Kidney tubule cell (primary cell): ENCODE measurements around the gene TWSG1.
"Not testable (repeated sequence)": the region's sequence is repeated elsewhere in the genome, so short reads cannot be mapped to it uniquely, and the experiment has no call there.

Experiments
- DNase-seq: peaks from one replicate; pipeline ENCODE4 v3.0.0-alpha.2; 2018; ENCODE audit warnings: low spot score

Gene TWSG1

DNA sequence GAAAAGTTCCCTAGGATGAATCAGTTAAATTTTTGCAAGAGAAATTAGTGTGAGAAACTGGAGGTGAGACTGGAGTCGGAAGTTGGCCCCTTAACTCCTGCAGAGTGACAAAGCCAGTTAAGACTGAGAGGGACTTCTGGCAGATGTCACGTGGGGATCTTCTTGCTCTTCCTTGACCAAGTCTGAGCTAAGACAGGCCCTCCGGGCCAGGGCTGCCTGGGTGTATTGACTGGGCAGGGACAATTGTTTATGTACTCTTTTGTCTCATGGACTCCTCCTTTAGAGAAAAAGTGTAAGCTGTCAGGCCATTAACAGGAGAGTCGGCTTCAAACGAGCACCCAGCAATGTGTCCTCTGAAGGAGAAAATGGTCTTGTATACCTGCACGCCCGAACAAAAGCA is 92.2 kb downstream of the TWSG1 start:
- no peak for DNase-seq

DNA sequence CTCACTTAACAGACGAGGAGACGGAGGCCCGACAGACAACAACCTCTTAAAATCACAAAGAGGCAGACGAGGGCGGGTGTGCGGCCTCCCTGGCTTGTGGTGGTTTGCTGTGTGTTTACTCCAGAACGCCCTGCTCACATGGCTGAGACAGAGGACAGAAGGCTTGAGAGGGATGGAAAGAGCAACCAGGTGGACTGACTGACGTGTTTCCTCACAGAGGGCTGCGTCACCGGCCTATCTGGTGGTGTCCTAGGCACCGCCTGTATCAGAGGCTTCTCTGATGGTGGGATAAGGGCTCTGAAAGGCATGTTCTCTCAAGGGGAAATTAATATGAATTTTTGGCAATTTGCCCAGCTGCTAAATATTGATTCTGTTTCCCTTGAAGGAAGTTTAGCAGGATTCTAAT is 93.7 kb downstream of the TWSG1 start:
- DNase-seq, result no peak

DNA sequence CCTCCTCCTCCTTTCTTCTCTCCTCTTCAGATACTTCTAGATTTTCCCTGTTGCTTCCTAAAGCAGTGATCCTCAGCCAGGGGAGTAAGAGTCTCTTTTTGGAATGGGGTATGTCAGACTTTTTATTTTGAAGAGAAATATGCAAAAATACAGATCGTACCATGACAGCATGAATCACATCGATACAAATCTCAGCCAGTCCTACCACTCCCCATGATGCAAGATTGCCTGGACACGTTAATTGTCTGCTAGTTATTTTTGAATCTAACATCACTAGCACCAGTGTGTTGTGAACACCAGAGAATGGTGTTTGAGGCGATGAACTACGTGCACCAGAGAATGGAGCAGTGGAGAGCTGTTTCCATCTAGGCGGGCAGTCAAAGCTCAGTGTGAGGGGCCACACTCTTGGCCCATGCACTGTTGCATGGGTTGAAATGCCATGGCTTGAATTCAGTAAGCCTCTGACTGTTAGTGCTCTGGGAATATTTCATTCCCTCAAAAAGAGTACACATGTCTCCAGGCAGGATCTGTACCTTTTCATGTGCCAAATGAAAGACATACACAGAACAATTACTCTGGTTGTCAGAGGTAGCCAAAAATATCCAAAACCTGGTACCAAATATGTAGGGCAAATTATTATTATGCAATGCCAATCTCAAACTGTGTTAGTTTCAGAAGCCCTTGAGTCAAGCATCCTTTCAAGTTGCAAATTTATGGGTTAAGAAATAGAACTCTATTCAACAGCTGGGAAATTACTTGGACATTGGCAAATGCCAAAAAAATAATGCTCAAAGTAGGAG is 94.5 kb downstream of the TWSG1 start:
- DNase-seq, result no peak

DNA sequence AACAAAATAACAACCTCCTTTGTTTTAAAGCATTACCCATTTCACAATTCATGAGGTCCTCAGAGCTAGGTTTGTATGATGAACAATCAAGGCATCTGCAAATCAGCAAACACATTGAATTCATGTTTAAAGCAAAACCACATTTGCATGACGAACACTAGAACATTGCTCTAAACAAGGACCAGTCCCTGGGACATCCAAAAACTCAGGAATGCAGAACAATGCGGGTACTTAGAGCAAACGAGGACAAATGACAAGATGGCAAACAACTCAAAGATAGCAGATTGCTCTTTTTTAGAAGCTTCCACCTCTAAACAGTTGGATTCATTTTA is 95.1 kb downstream of the TWSG1 start:
- no peak for DNase-seq

DNA sequence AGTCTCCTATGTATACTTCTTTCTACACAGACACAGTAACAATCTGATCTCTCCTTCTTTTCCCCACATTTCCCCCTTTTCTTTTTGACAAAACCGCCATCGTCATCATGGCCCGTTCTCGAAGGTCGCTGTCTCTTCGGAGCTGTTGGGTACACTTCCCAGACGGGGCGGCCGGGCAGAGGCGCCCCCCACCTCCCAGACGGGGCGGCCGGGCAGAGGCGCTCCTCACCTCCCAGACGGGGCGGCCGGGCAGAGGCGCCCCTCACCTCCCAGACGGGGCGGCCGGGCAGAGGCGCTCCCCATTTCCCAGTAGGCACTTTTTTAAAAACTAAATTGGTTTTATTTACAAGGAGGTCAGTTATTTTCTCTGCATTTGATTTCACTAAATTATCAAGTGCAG is 95.7 kb downstream of the TWSG1 start:
- DNase-seq, result not testable (repeated sequence)

DNA sequence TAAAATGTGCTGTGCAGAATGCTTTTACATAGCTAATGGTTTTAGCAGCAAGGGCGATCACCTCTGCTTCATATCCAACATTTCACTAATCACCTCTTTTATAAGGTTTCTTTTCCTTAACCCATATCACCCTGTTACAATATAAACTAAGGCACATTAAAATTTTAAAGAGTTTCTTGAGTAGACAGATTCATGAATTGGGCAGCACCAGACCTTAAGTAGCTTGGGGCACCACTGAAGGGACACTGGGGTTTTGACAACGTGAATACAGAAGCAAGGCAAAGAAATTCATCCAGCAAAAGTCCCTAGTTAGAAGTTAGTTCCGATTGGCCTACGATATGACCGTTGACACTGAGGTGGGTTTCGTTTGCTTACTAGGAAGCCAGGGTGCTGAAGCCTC is 96.7 kb downstream of the TWSG1 start:
- DNase-seq, result no peak

DNA sequence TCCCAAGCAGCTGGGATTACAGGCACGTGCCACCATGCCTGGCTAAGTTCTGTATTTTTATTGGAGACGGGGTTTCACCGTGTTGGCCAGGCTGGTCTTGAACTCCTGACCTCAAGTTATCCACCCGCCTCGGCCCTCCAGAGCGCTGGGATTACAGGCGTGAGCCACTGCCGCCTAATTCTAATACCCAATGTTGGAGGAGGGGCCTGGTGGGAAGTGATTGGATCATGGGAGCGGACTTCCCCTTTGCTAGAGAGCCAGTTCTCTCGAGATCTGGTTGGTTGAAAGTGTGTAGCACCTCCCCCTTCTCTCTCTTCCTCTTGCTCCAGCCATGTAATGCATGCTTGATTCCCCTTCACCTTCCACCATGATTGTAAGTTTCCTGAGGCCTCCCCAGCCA is 98.5 kb downstream of the TWSG1 start:
- DNase-seq, result not testable (repeated sequence)

DNA sequence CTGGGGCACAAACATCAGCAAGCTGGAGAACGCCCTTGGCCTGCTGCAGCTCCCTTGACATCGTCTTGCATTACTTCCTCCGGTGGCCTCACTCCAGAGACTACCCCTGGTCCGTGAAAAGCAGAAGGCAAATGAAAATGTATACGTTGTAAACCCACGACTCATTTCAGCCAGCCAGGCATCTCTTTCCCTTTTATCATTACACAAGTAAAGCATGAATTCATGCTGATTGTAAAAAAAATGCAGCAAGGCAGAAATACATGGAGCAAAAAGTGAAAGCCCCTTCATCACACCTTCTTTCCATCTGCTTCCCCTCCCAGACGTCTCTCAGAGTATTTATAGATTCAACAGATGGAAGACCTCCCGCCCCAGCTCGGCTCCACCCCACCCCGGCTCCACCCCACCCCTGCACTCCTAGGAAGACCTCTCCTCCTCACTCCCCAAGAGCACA is 99.1 kb downstream of the TWSG1 start:
- no peak for DNase-seq

DNA sequence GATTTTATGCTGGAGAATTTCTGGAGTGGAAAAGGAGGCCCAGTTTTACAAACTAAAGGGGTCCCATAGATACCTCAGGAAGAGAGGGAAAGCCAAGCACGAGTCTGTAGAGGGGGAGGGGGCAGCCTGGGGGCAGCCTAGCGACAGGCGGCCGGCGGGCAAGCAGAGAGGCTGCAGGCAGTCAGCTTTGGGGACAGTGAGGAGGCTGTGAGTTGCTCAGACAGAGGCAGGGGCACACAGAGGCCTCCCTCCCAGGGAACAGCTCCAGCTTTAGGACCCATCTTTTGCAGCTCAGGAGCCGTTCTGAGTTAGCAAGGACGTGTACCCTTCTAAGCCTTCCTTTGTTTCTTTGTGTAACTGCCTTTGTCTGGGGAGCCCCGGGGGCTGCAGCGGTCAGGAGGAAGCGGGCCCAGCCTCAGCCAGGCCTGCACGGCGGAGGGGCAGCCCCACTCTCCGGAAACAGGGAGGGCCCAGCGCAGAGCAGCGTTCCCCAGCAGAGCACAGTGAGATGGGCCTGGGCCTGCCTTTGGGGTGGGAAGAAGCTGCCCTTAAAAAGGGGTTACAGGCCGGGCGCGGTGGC is 99.6 kb downstream of the TWSG1 start:
- DNase-seq, result no peak

DNA sequence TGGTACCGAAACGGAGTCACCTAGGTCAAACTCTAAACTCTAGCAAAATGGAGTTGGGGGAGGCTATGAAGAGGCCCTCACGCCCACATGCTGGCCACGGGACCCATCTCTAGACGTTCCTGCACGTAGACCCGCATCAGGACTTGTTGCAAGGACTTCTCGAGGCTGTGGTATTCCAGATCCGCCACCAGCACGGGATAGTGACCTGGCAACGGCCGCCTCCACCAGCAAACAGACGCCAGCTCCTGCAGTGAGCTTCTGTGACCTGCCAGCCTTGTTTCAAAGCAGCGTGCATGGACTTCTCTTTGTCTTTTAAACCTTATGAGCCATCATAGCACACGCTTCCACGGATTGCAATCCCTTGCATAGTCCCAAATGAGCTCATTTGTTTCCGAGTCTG is 100.5 kb downstream of the TWSG1 start:
- DNase-seq, result no peak

DNA sequence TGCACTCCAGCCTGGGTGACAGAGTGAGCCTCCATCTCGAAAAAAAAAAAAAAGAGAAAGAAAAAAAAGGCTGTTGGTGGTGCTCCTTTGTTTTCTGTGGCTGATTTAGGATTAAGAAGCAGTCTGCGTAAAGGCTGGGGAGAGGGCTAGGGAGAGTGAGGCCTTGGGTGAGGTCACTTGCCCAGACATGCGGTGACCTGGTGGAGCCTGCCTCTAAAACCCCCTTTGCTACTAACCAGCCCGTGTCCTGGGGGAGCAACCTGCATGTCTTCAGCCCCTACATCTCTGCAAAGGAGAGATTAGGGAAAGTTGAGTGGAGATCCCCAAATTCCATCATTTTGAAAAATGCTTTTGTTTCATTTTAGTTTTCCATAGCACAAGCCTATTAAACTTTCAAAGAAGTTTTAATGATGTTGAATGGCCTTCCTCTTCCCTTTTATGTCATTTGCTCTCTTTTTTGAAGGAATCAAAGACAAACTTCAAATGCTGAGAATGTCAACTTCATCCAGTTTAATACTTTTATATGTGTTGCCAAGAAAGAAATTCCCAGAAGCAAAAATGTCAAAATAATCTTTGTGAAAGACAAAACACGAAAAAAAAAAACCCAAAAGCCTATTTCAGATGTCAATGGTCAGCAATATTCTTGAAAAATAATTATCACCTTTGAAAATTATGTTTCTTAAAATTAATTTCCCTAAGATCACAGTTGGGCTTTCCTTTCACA is 101.8 kb downstream of the TWSG1 start:
- DNase-seq, result no peak

DNA sequence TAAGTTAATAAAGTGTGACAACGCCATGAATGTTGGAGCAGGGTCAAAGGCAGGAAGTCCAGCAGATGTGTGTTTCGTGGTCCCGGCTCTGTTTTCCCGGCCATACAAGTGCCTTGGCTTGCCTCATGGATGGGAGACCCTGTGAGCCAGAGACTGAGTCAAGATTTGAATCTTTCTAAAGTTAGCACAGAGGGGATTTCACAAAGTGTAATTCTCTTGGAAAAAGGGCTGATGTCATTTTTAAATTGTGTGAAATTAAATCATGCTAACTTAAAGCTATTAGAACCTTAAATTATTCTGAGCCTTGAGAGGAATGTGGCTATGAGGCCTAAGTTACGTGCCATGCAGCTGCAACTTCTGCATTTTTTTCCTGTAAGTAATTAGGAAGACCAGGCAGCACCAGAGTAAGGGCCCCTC is 102.5 kb downstream of the TWSG1 start:
- DNase-seq, result peak; percentile 41

DNA sequence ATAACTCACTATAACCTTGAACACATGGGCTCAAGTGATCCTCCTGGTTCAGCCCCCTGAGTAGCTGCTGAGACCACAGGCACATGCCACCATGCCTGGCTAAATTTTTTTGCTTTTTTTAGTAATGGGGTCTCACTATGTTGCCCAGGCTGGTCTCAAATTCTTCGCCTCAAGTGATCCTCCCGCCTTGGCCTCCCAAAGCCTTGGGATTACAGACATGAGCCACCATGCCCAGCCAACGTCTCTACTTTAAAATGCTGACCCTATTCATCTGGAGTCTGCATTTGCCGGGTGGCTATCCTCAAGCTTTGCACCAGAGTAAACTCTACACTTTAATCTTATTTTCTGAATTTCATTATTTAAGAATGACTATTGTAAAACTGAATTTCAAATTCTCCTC is 103.1 kb downstream of the TWSG1 start:
- DNase-seq, result no peak

DNA sequence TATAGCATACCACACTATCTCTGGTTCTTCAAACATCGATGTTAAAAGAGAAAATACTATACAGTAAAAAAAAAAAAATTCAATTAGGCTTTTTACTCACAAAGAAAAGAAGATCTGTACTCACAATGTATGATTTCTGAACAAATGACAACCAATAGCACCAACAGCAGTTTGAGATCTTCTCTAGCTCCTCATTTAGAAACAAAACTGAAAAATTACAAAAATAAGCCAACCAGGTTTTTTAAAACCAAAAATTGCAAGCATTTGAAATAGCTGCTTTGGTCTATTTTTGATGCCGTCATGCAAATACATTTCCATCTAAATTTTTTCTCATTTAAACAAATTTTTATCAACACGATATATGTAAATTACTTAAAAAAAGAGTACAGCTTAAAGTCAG is 106.5 kb downstream of the TWSG1 start:
- no peak for DNase-seq

DNA sequence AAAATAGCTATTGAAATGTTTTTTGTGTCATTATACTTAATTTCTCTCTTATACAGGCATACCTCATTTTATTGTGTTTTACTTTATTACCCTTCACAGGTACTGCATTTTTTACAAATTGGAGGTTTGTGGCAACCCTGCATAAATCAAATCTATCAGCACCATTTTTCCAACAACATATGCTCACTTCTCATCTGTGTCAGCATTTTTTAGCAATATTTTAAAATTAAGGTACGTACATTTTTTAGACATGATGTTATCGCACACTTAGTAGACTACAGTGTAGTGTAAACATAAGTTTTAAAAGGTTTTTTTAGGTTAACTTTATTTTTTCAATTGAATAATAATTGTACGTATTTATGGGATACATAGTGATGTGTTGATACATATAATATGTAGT is 110.0 kb downstream of the TWSG1 start:
- no peak for DNase-seq

DNA sequence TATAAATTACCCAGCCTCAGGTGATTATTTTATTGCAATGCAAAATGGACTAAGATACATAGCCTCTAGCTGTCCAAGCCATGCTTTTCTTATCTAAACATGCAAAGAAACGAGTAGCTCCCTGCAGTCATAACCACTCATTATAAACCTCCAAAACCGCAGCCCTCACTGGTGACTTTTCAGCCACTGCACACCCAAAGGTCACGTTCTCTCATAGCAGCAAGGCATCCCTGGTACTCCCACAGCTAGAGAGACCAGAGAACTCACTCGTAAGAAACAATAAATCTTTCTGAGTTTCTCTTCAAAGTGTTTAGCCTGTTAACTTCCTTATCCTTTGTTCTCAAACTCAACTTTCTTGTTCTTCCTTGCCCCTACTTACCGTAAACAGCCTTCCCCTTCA is 112.3 kb downstream of the TWSG1 start:
- DNase-seq, result no peak

DNA sequence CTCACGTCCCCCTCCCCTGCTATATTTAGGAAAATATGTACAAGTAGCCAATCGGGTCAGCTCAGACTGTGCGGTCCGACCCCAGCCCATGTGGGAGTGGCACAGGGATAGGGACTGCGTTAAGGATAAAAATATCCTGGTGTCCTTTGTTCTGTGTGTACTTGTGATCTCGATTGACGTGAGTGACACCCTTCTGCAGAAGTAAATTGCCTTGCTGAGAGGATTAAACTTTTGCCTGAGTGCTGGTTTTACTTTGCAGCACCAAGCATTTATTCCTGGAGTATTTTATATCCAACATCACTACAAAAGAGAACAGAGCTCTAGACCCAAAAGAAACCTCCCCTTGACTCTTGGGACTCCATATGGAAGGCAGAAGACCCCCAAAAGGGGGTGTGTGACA is 112.8 kb downstream of the TWSG1 start:
- DNase-seq, result no peak

DNA sequence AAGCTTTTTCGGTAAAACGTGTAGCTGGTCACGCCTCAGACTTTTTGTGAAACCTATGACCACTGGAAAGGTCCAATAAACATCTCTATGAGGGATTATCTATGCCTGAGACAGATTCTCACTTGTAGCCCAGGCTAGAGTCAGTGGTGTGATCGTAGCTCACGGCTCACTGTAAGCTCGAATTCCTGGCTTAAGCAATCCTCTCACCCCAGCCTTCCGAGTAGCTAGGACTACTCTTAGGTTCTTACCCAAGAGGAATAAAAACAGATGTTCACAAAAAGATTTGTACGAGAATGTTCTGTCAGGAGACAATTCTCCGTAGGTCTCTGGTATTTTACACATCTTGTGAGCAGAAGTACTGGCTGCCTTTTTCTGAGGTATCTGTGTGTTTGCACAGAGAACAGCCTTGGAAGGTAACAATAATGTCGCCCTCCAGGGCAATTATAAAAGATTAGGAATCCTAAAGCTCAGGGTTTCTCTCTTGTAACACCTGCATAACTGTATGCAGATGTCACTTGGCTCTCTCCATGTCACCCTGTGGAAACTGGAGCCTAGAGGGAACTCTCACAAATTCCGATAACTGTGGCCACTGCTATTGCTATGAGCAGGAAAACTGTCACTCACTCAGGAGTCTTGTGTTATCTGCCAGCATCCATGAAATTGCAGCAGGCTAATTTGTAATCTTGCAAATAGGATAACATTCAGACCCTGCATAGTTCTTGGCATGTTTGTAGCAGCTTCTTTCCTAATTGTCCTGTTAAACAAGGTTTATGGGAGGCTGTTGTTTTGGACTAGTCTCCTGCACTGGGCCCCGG is 115.2 kb downstream of the TWSG1 start:
- DNase-seq, result no peak

DNA sequence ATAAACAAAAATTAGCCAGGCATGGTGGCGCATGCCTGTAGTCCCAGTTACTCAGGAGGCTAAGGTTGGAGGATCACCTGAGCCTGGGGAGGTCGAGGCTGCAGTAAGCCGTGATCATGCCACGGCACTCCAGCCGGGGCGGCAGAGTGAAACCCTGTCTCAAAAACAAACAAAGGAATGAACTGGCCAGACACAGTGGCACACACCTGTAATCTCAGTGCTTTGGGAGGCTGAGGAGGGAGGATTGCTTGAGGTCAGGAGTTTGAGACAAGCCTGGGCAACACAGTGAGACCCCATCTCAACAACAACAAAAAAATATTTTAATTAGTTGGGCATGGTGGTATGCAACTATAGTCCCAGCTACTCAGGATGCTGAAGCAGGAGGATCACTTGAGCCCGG is 116.3 kb downstream of the TWSG1 start:
- not testable (repeated sequence) for DNase-seq
